ENCODE data around the gene HIGD1B.

The HIGD1B gene

DNA sequence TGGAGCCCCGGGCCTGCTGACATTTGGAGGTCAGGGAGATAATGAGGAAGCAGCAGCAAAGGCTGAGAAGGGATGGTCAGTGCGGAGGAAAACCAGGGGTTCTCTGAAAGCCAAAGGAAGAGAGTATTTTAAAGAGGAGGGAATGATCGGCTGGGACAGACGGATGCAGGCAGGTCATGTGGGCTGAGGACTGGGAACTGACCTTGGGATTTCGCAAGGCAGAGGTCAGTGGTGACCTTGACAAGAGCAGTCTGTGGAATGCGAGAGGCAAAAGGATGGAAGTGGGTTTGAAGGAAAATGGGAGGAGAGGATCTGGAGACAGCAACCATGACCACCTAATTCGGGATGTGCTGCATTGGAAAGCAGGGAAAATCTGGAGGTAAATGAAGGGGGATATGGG is 41.3 kb downstream of the HIGD1B start:
- peaks cover 64% of the 10 kb centered on the region for H3K79me2 ChIP-seq (ENCODE audit: insufficient read depth, low read length)
- TF ChIP-seq, protein P1, sequence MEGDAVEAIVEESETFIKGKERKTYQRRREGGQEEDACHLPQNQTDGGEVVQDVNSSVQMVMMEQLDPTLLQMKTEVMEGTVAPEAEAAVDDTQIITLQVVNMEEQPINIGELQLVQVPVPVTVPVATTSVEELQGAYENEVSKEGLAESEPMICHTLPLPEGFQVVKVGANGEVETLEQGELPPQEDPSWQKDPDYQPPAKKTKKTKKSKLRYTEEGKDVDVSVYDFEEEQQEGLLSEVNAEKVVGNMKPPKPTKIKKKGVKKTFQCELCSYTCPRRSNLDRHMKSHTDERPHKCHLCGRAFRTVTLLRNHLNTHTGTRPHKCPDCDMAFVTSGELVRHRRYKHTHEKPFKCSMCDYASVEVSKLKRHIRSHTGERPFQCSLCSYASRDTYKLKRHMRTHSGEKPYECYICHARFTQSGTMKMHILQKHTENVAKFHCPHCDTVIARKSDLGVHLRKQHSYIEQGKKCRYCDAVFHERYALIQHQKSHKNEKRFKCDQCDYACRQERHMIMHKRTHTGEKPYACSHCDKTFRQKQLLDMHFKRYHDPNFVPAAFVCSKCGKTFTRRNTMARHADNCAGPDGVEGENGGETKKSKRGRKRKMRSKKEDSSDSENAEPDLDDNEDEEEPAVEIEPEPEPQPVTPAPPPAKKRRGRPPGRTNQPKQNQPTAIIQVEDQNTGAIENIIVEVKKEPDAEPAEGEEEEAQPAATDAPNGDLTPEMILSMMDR (conservative IDR thresholded peaks at IDR 0.05; ENCODE audit: low read length): no peak
- TF ChIP-seq EZH2phosphoT487 (IDR thresholded peaks at IDR 0.05; ENCODE audit: borderline replicate concordance): no peak
- H3K27me3 ChIP-seq (ENCODE audit: insufficient read depth, low read length, poor library complexity, severe bottlenecking): no peaks in the 10 kb centered on the region
- no peaks in the 10 kb centered on the region for H3K9me3 ChIP-seq (ENCODE audit: insufficient read depth, low read depth, low read length)
- peaks cover 3% of the 10 kb centered on the region for H3K4me1 ChIP-seq (ENCODE audit: insufficient read depth, low read length, poor library complexity, severe bottlenecking)
- peaks cover 60% of the 10 kb centered on the region for H3K36me3 ChIP-seq (ENCODE audit: insufficient read depth, low read length)
- peaks cover 30% of the 10 kb centered on the region for H4K20me1 ChIP-seq (ENCODE audit: insufficient read depth, low read length, poor library complexity, severe bottlenecking)
- H3K4me2 ChIP-seq (ENCODE audit: low read depth, low read length, poor library complexity, severe bottlenecking): no peak overlapping the region
- no peak overlapping the region for H2AFZ ChIP-seq (ENCODE audit: low read length)
- H3K9ac ChIP-seq (ENCODE audit: low read depth, low read length, poor library complexity, severe bottlenecking): no peak overlapping the region
- H3F3A ChIP-seq (ENCODE audit: low read depth): no peaks in the 10 kb centered on the region
- H3K9me2 ChIP-seq (replicated peaks; ENCODE audit: low read depth, low read length): no peaks in the 10 kb centered on the region
- H3K4me3 ChIP-seq (ENCODE audit: low read length, poor library complexity, severe bottlenecking): no peak overlapping the region

DNA sequence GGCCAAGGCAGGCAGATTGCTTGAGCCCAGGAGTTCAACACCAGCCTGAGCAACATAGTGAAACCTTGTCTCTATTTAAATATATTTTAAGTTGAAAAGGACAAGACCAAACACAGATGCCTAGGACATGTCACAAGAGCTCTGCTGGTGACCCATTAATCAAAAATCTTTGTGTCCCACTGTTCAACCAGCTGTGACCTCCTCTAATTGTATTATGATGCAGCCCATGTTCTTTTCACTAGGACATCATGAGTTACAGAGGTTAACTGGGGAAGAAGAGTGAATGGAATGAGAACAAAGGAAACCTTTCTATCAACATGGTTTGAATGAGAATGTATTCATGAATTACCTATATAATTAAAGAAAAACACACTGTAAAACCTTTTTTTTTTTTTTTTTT is 44.6 kb downstream of the HIGD1B start:
- peaks cover 27% of the 10 kb centered on the region; the same call in 1 of the 2 replicates for H3K36me3 ChIP-seq (ENCODE audit: insufficient read depth, low read length)
- no peak overlapping the region for H3K4me3 ChIP-seq (ENCODE audit: low read length, poor library complexity, severe bottlenecking)
- no peak for TF ChIP-seq EZH2phosphoT487 (IDR thresholded peaks at IDR 0.05; ENCODE audit: borderline replicate concordance)
- TF ChIP-seq, protein P1 (conservative IDR thresholded peaks at IDR 0.05; ENCODE audit: low read length): no peak
- peaks cover 31% of the 10 kb centered on the region for H4K20me1 ChIP-seq (ENCODE audit: insufficient read depth, low read length, poor library complexity, severe bottlenecking)
- H3K9me2 ChIP-seq (replicated peaks; ENCODE audit: low read depth, low read length): no peaks in the 10 kb centered on the region
- H3K4me1 ChIP-seq (ENCODE audit: insufficient read depth, low read length, poor library complexity, severe bottlenecking): peaks cover 7% of the 10 kb centered on the region
- no peak overlapping the region for H3K9ac ChIP-seq (ENCODE audit: low read depth, low read length, poor library complexity, severe bottlenecking)
- H3K79me2 ChIP-seq (ENCODE audit: insufficient read depth, low read length): peaks cover 86% of the 10 kb centered on the region
- no peaks in the 10 kb centered on the region for H3K9me3 ChIP-seq (ENCODE audit: insufficient read depth, low read depth, low read length)
- peak overlapping the region; percentile 6 for H3K4me2 ChIP-seq (ENCODE audit: low read depth, low read length, poor library complexity, severe bottlenecking)
- H3F3A ChIP-seq (ENCODE audit: low read depth): no peaks in the 10 kb centered on the region
- no peak overlapping the region for H2AFZ ChIP-seq (ENCODE audit: low read length)
- H3K27me3 ChIP-seq (ENCODE audit: insufficient read depth, low read length, poor library complexity, severe bottlenecking): no peaks in the 10 kb centered on the region

DNA sequence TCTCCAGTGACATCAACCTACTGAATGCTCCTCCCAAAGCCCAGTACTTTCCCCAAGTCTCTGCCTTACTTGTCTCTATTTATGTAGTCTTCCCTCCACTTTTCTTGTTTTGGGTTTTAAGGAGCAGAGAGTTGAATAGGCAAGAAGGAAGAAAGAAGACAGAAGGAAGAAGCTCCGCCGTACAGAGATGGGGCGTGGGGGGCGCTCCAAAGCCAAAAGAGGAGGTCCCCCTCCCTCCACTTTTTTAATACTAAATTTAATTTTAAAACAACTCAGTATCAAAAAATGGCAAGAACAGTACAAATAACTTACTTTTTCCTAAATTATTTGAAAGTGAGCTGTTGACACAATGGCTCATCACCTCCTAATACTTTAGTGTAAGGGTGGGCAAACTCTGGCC is 47.0 kb downstream of the HIGD1B start:
- Histone ChIP-seq H3F3A (ENCODE audit: low read depth) (no peaks in the 10 kb centered on the region), H3K9me3 (ENCODE audit: insufficient read depth, low read depth, low read length) (no peaks in the 10 kb centered on the region), H3K4me3 (ENCODE audit: low read length, poor library complexity, severe bottlenecking) (no peak overlapping the region), H3K9me2 (replicated peaks; ENCODE audit: low read depth, low read length) (no peaks in the 10 kb centered on the region), H3K4me2 (ENCODE audit: low read depth, low read length, poor library complexity, severe bottlenecking) (no peak overlapping the region), H3K9ac (ENCODE audit: low read depth, low read length, poor library complexity, severe bottlenecking) (no peak overlapping the region), H3K79me2 (ENCODE audit: insufficient read depth, low read length) (peaks cover 85% of the 10 kb centered on the region), H2AFZ (ENCODE audit: low read length) (no peak overlapping the region), H3K36me3 (ENCODE audit: insufficient read depth, low read length) (peaks cover 14% of the 10 kb centered on the region; the same call in 1 of the 2 replicates), H4K20me1 (ENCODE audit: insufficient read depth, low read length, poor library complexity, severe bottlenecking) (peaks cover 14% of the 10 kb centered on the region), H3K27me3 (ENCODE audit: insufficient read depth, low read length, poor library complexity, severe bottlenecking) (no peaks in the 10 kb centered on the region), H3K4me1 (ENCODE audit: insufficient read depth, low read length, poor library complexity, severe bottlenecking) (peaks cover 14% of the 10 kb centered on the region)
- TF ChIP-seq, protein P1 (conservative IDR thresholded peaks at IDR 0.05; ENCODE audit: low read length): no peak
- TF ChIP-seq EZH2phosphoT487 (IDR thresholded peaks at IDR 0.05; ENCODE audit: borderline replicate concordance): no peak
